Heart left ventricle (tissue), 16 donors: Measurements from ENCODE around the gene GNAT3. TPM values are rescaled to one million over a fixed set of nuclear protein-coding genes. Genes with fewer than 3 reads are reported as not detected.

Experiments used
- ATAC-seq, 4 donors: fragments of 200-7000 bp; cut with Tn5 transposase; one replicate each; pipeline ENCODE4 v1.9.1; 2020 to 2022; ENCODE audit warnings: moderate library complexity in 4 of 4, mild to moderate bottlenecking in 3 of 4, moderate number of reproducible peaks in 1 of 4
- DNase-seq, 5 donors: peaks; one replicate each; pipeline ENCODE4 v3.0.0-alpha.2; 2020
- H3K27ac ChIP-seq, 12 donors: fragments of 200-600 bp; sonication (generic) in 4 of 12; one replicate each; pipeline versions ENCODE4 v1.5.0 to v1.8.0; 2016 to 2022; ENCODE audit warnings: mild to moderate bottlenecking in 2 of 12
- H3K27me3 ChIP-seq, 9 donors: fragments of 200-600 bp; sonication (generic) in 2 of 9; one replicate each; pipeline versions ENCODE4 v1.5.1 to v1.8.0; 2016 to 2022; ENCODE audit warnings: mild to moderate bottlenecking in 3 of 9
- H3K36me3 ChIP-seq, 9 donors: fragments of 200-600 bp; sonication (generic) in 2 of 9; one replicate each; pipeline versions ENCODE4 v1.5.0 to v1.8.0; 2018 to 2022; ENCODE audit warnings: mild to moderate bottlenecking in 2 of 9
- H3K4me1 ChIP-seq, 12 donors: fragments of 200-600 bp; sonication (generic) in 4 of 12; one replicate each; pipeline versions ENCODE4 v1.5.0 to v1.8.0; 2016 to 2022; ENCODE audit warnings: mild to moderate bottlenecking in 3 of 12
- H3K4me3 ChIP-seq, 12 donors: fragments of 200-600 bp; sonication (generic) in 4 of 12; one replicate each; pipeline versions ENCODE4 v1.5.0 to v1.8.0; 2017 to 2022; ENCODE audit warnings: mild to moderate bottlenecking in 9 of 12, moderate library complexity in 4 of 12
- H3K9me3 ChIP-seq, 12 donors: fragments of 200-600 bp; sonication (generic) in 4 of 12; one replicate each; pipeline versions ENCODE4 v1.5.0 to v1.8.0; 2016 to 2022; ENCODE audit warnings: mild to moderate bottlenecking in 1 of 12
- CTCF ChIP-seq, 12 donors: fragments of 200-600 bp; sonication (generic) in 4 of 12; IDR thresholded peaks; one replicate each; pipeline versions ENCODE4 v1.5.0 to v1.8.0; 2018 to 2022; ENCODE audit warnings: antibody characterized with exemption in 12 of 12, mild to moderate bottlenecking in 5 of 12
- POLR2A ChIP-seq, 2 donors: fragments of 450-650 bp; IDR thresholded peaks; one replicate each; pipeline ENCODE4 v1.6.1; 2017; ENCODE audit warnings: antibody characterized with exemption in 2 of 2, mild to moderate bottlenecking in 2 of 2, moderate library complexity in 2 of 2
- WGBS, 4 donors: extraction: QIAGEN DNeasy Blood & Tissue Kit in 2 of 4; methylation state at CpG; one replicate each; pipeline versions ENCODE4 v1.1.5 to v1.1.7; 2013 to 2018; 5-methylcytosine and 5-hydroxymethylcytosine counted together
- intact Hi-C, 10 donors: fragments of 100-400 bp; cut with DNase I; formaldehyde crosslinking; loops; one replicate each; pipeline versions ENCODE4 v1.11.1 to v1.14.2; 2022
- polyA plus RNA-seq, 2 donors: library from polyadenylated mRNA; stranded (reverse); fragments of 200-250 nt; gene quantifications; one replicate each; pipeline ENCODE4 v1.2.3, GENCODE V29; 2013
- total RNA-seq, 9 donors: library from RNA; depleted of rRNA in 2 of 9; stranded (reverse); fragments of >200 nt in 2 of 9; fragmentation: NEBNext Ultra II Directional in 3 of 9; extraction: Animal tissue kit (Norgen Biotek cat#: 25700) in 3 of 9; gene quantifications; one replicate each; pipeline versions ENCODE4 v1.1.0 to v1.2.4, GENCODE V29; 2016 to 2023
- donor health status: ischemic (EF 13 %, LVEDD 7.1; RV severe dilation, severe dysfunction).
- donor health status: healthy with polysubstance abuse.
- donor health status: DM: no; HTN: yes; CAD: no.
- donor health status: DM: no; HTN: no; CAD: no.
- donor health status: ischemic (EF 25% LVEDD 6.9; RV normal size, moderate dysfunction).
- donor health status: ischemic (EF 25% LVEDD 5.7; RV mildly dilated, moderate dysfunction).
- donor health status: healthy.
- donor health status: DM: yes; HTN: yes; CAD: no.
- donor health status: ischemic (EF 35%, LVEDD 5.7; RV mildly dilated, moderate dysfunction).
- donor health status: nonischemic (EF 11% LVEDD 7.7; RV severe dilation, severe dysfunction).
- donor health status: DM: yes; HTN: yes; CAD: no.
- donor health status: PGD.
- donor health status: ischemic (EF 29% LVEDD 5.4; RV normal size, mild dysfunction).
- donor health status: nonischemic (EF 23%, LVEDD 6.1; RV moderate dilation, normal function).

Gene GNAT3
- total and polyA plus RNA-seq, 11 donors, result not detected

DNA sequence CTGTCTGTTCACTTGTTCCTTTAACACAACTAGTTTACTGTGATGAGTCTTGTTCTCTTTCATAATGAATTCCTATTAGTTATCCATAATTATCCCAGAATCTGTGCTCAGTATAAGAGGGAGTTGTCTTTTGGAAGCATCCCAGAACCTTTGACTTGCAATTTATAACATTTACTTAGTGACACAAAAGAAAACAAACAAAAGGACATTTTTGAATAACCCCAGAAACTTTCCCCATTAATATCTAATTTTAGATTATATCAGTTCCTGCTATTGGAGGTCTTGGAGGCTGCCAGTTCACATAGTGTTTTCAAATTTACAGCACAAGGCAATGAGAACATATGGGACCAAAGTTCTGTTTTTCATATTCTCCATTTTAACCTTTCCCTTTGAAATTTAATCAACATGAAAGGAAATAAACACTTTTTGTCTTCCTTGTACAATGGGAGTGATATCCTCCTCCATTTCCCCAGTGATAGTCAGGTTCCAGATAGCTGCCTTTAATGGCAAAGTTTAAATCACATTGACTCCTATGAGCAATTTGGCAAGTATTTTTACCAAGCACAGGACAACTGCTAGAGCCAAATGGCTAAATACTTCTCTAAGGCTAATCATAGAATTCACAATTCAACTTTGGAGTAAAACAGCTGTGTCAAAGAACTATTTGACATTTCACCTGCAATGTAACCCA is 37.1 kb upstream of the GNAT3 start:
- H3K4me1 ChIP-seq, result peaks cover 7 to 45% (median 31%) of the 10 kb centered on the region in 12 donors
- H3K4me3 ChIP-seq, result no peak overlapping the region
- ATAC-seq (peak; percentile 42 to 84 (median 72)), DNase-seq (no peak)
- peaks cover 0 to 25% (median 6%) of the 10 kb centered on the region in 12 donors for H3K9me3 ChIP-seq
- TF ChIP-seq CTCF (IDR thresholded peaks at IDR 0.05) (no peak), POLR2A (IDR thresholded peaks at IDR 0.05) (no peak)
- no peaks in the 10 kb centered on the region for H3K36me3 ChIP-seq
- H3K27ac ChIP-seq, result peak overlapping the region; percentile 23 to 80 (median 55)
- intact Hi-C loops, result loop anchor here in 3 of 10 donors (2.0 to 5.0 kb wide), 3 partner anchors 48 to 88 kb away; partner anchors contain the start of gene CD36 (in 1 of the 3)
- H3K27me3 ChIP-seq, result no peaks in the 10 kb centered on the region

- intact Hi-C loops, result no loop called here
- H3K36me3 ChIP-seq, result no peaks in the 10 kb centered on the region
- DNase-seq (no peak), ATAC-seq (no peak)
- peaks cover 0 to 24% (median 9%) of the 10 kb centered on the region in 12 donors for H3K4me1 ChIP-seq
- peak overlapping the region in 8 of 12 donors; percentile 3 to 55 (median 29) for H3K27ac ChIP-seq
- H3K27me3 ChIP-seq, result no peaks in the 10 kb centered on the region
- TF ChIP-seq CTCF (IDR thresholded peaks at IDR 0.05), result no peak
- no peak for TF ChIP-seq POLR2A (IDR thresholded peaks at IDR 0.05)
- 43 to 56% (median 52%) methylated on average over 1 of the region's 1 CpG for WGBS, 4 donors
- H3K9me3 ChIP-seq, result peaks cover 0 to 29% (median 7%) of the 10 kb centered on the region in 12 donors
- no peak overlapping the region for H3K4me3 ChIP-seq
These were observed 30.5 kb upstream of the GNAT3 start for GRCh38 chr7:80542398-80542797.

DNA sequence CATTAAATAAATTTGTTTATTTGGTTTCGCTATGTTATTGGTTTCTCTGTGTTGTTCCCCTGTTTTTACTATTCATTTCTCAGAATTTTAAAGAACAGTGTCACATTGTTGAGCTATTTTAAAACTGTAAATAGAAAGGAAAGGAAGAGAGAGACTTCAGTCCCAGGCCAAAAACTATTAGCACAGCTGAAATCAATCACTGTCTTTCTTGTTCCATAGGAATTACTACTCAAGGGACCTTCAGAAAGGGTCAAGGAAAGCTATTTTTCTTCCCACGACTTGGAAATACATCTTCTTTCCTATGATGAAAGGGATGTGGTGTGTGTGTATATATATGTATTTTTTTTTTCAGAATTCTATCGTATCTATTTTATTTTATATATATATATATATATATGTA is 29.0 kb upstream of the GNAT3 start:
- Histone ChIP-seq H3K4me3 (no peak overlapping the region), H3K9me3 (peaks cover 0 to 21% (median 6%) of the 10 kb centered on the region in 12 donors), H3K36me3 (no peaks in the 10 kb centered on the region), H3K27ac (peak overlapping the region in 6 of 12 donors; percentile 28 to 78 (median 31)), H3K27me3 (no peaks in the 10 kb centered on the region), H3K4me1 (peaks cover 0 to 24% (median 9%) of the 10 kb centered on the region in 12 donors)
- no peak for DNase-seq
- no peak for ATAC-seq
- intact Hi-C loops, result no loop called here
- no peak for TF ChIP-seq POLR2A (IDR thresholded peaks at IDR 0.05)
- TF ChIP-seq CTCF (IDR thresholded peaks at IDR 0.05), result no peak
- WGBS, 4 donors, result 56 to 65% (median 61%) methylated on average over 3 of the region's 3 CpGs

DNA sequence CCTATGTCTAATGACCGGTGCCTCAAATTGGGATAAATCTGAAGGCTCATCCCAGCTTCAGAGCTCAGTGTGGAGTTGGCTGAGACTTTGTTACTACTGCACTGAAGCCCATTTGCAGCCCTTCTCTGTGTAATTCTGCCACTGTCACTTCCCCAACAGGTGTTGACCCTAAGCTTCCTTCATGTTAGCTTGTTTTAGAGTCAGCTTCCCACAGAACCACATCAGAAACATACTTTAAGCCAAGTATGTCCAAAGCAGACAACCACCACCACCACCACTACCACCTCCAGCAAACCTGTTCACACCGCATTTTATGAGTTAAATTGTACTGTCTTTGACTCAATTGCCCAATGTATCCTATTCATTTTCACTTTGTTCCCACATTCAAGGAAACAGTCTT is 25.2 kb upstream of the GNAT3 start:
- H3K27ac ChIP-seq, result no peak overlapping the region
- intact Hi-C loops, result no loop called here
- WGBS, 4 donors, result 97 to 100% (median 99%) methylated on average over 2 of the region's 2 CpGs
- TF ChIP-seq POLR2A (IDR thresholded peaks at IDR 0.05), result no peak
- no peak for TF ChIP-seq CTCF (IDR thresholded peaks at IDR 0.05)
- H3K4me3 ChIP-seq, result no peak overlapping the region
- peaks cover 0 to 17% (median 1%) of the 10 kb centered on the region in 12 donors for H3K4me1 ChIP-seq
- DNase-seq, result no peak
- ATAC-seq, result no peak
- no peaks in the 10 kb centered on the region for H3K27me3 ChIP-seq
- H3K9me3 ChIP-seq, result peaks cover 0 to 4% (median 0%) of the 10 kb centered on the region in 12 donors
- H3K36me3 ChIP-seq, result no peaks in the 10 kb centered on the region
